PC-9 (cell line): Measurements from ENCODE around the gene LBH.

Experiments
- CTCF ChIP-seq: fragments of 200-600 bp; sonication (generic); conservative IDR thresholded peaks from 2 replicates; pipeline ENCODE4 v1.6.1; 2017; ENCODE audit warnings: mixed run types, antibody characterized with exemption, mild to moderate bottlenecking, moderate library complexity
- EZH2 ChIP-seq: fragments of 200-600 bp; sonication (generic); IDR thresholded peaks from 2 replicates; pipeline ENCODE4 v1.8.0; 2017; ENCODE audit warnings: antibody characterized with exemption, low read depth

DNA sequence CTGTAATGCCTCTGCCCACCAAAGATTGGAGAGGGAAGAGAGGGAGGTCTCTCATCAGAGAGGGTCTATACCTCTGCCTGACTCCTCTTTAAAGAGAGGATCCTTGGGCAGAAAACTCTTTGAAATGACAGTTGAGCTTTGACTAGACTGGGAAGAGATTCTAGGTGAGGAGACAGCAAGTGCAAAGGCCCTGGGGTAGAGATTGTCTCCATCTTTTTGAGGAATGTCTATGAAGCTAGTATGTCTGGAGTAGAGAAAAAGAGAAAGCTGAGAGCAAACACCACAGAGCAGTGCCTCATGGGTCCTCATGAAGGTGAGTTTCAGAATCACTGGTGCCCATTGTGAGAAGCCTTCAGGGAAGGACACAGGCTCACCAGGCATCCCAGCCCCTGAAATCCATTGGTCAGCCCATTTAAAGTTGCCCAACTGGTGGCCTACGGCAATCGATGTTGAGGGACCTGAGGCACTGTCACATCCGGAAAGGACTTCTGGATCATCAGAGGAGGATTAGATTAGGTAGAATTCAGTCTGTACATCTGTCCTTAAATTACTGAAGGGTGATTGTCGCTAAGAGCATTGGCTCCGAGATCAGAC, 31.5 kb downstream of the LBH start:
- TF ChIP-seq CTCF (no peak), EZH2 (no peak)
